Small intestine (tissue), 7 donors: Measurements from ENCODE around the gene REG1A. TPM values are rescaled to one million over a fixed set of nuclear protein-coding genes. Genes with fewer than 3 reads are reported as not detected.

Source experiments
- DNase-seq, 2 donors: peaks; one replicate each; pipeline versions ENCODE4 v3.0.0 to v3.0.0-alpha.2; 2013
- FAIRE-seq: peaks from 2 replicates; lab custom pipeline; 2012; peaks lifted over from hg19 to GRCh38; lab: Jason Lieb, UNC
- H3K27ac ChIP-seq, 3 donors: one replicate each; pipeline ENCODE4 v1.5.1; 2013; ENCODE audit warnings: low read length in 2 of 3, mild to moderate bottlenecking in 2 of 3, control low read depth in 1 of 3, inconsistent platforms in 1 of 3, low read depth in 1 of 3, moderate library complexity in 1 of 3
- H3K27me3 ChIP-seq, 3 donors: one replicate each; pipeline ENCODE4 v1.6.1; 2013; ENCODE audit warnings: low read length in 3 of 3, inconsistent platforms in 1 of 3; ENCODE audit not compliant: control insufficient read depth in 3 of 3, insufficient read depth in 3 of 3
- H3K36me3 ChIP-seq, 3 donors: one replicate each; pipeline ENCODE4 v1.6.1; 2013; ENCODE audit warnings: low read length in 3 of 3, inconsistent platforms in 1 of 3, low read depth in 1 of 3, mild to moderate bottlenecking in 1 of 3, moderate library complexity in 1 of 3; ENCODE audit not compliant: control insufficient read depth in 3 of 3, insufficient read depth in 2 of 3
- H3K4me1 ChIP-seq, 3 donors: one replicate each; pipeline ENCODE4 v1.6.1; 2013; ENCODE audit warnings: low read length in 2 of 3, inconsistent platforms in 1 of 3, low read depth in 1 of 3, mild to moderate bottlenecking in 1 of 3, moderate library complexity in 1 of 3; ENCODE audit not compliant: control insufficient read depth in 3 of 3, insufficient read depth in 2 of 3
- H3K4me3 ChIP-seq, 3 donors: one replicate each; pipeline ENCODE4 v1.5.1; 2013; ENCODE audit warnings: low read length in 3 of 3, control low read depth in 1 of 3, inconsistent platforms in 1 of 3, low read depth in 1 of 3, mild to moderate bottlenecking in 1 of 3, moderate library complexity in 1 of 3
- H3K9me3 ChIP-seq, 2 donors: one replicate each; pipeline ENCODE4 v1.6.1; 2013; ENCODE audit warnings: low read depth in 1 of 2, low read length in 1 of 2; ENCODE audit not compliant: control insufficient read depth in 2 of 2, insufficient read depth in 1 of 2
- WGBS, 3 donors: extraction: QIAGEN DNeasy Blood & Tissue Kit; methylation state at CpG; one replicate each; pipeline ENCODE4 v1.1.7; 2013; 5-methylcytosine and 5-hydroxymethylcytosine counted together
- polyA plus RNA-seq, 4 donors: library from polyadenylated mRNA; stranded (reverse) in 3 of 4; unstranded in 1 of 4; fragments of 200-250 nt in 3 of 4; fragments of 120-200 nt in 1 of 4; gene quantifications; one replicate each; pipeline versions ENCODE4 v1.2.1 to v1.2.3, GENCODE V29; 2013
- donor health status: healthy with polysubstance abuse.
- donor health status: control.
- donor health status: control.
- donor health status: Bipolar disorder and iron deficiency.
- donor health status: healthy.

REG1A gene
- polyA plus RNA-seq, 4 donors: 0.93 to 31,869 (median 712) TPM

DNA sequence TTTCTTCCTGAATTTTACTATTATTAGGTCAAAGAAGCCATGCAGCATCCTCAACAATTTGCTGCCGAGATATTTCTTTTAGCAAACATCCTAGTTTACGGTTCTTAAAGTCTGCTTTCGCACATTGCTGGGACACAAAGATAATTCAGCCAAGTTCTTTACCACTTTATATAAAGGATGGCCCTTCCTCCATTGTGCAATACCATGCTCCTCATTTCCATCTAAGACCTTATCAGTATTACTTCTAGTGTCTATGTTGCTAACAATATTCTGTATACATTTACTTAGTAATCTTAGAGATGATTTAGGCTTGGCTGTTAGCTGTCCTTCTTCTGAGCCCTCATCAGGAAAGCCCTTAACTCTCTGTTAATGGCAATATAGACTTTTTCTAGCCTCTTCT is 8.0 kb upstream of the REG1A start:
- H3K36me3 ChIP-seq: no peaks in the 10 kb centered on the region
- WGBS, 3 donors: 93 to 96% (median 95%) methylated on average over 3 of the region's 3 CpGs
- H3K9me3 ChIP-seq: no peaks in the 10 kb centered on the region
- no peak overlapping the region for H3K27ac ChIP-seq
- no peaks in the 10 kb centered on the region for H3K27me3 ChIP-seq
- no peak overlapping the region for H3K4me3 ChIP-seq
- no peak for DNase-seq
- peaks cover 0 to 7% (median 0%) of the 10 kb centered on the region in 3 donors for H3K4me1 ChIP-seq
- FAIRE-seq: no peak

DNA sequence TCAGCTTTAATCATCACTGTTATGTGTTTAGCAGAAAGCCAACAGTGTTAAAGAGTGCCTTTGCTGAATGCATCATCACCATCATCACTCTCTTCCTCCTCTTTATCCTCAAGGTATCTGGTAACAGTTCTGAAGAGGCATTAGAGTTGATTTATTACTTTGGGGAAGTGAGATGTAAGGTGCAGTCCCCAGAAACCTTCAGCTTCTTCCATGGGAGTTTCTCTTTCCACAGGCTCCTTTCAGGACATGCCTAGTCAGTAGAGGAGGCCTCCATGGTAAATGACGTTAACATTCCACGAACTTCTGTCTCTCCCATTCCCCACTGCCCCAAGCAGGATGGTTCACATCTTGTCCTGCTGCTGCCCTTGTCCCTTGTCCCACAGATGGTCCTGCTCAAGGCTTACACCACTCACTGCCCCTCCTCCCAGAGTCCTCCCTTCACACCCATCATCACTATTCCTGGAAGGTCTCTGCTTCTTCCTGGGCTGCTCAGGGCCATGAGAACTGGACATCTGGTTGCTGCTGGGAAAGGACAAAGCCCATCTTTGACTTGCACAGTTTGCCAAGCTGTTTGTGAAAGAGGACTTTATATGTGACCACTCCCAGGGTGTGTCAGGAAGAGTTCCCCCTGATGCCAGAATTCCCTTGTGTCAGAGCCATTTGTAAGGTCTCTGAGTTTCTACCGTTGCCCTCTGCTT is 5.3 kb upstream of the REG1A start:
- H3K27me3 ChIP-seq: no peaks in the 10 kb centered on the region

DNA sequence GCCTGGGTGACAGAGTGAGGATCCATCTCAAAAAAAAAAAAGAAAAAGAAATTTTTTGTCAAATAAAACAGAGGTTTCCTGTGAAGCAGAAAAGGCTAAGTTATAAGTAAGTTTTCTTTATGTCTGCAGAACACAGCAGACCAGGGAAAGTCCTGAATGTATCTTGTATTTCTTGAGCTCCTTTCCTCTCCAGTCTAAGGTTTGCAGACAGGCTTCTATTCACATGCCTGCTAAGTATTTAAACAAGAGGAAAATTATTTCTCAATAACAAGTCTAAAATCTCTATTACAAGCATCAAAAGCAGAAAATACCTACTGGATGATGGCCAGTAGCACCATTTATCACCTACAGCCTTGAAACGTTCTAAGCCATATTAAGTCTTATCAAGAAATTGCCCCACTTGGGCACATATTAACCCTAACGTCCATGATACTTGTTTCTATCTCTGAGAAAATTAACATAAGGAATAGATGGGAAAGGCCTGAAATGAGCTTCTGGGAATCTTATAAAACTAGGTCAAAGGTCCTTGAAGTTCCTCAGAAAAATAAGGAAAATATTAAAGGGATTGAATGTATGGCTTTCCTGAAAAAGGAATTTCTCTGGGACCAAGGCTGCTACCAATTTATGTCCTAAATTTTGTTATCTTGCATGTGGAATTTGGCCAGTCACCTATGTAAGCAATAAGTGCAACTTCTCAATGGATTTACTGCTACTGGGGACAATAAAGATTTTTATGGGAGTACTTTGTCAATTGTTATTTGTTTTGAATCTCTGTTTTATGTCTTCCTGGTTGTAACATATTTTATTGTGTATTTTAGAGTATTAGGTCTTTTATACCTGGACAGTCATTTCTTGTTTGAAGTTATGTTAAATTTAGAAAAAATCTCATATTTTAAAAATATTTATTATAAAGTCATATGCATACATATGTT is 3.0 kb upstream of the REG1A start:
- DNase-seq: peak; percentile 50 to 74
- FAIRE-seq: no peak
- Histone ChIP-seq H3K27me3 (peaks cover 0 to 2% (median 0%) of the 10 kb centered on the region in 3 donors), H3K36me3 (no peaks in the 10 kb centered on the region), H3K9me3 (no peaks in the 10 kb centered on the region), H3K27ac (peak overlapping the region in 1 of 3 donors; percentile 20), H3K4me3 (no peak overlapping the region), H3K4me1 (peaks cover 0 to 7% (median 0%) of the 10 kb centered on the region in 3 donors)
- WGBS, 3 donors: 14 to 47% (median 23%) methylated on average over 2 of the region's 2 CpGs

More for the DNA sequence above, 5.3 kb upstream of the REG1A start:
- H3K9me3 ChIP-seq: no peaks in the 10 kb centered on the region
- H3K4me3 ChIP-seq: no peak overlapping the region
- H3K36me3 ChIP-seq: no peaks in the 10 kb centered on the region
- 19 to 48% (median 40%) methylated on average over 3 of the region's 3 CpGs for WGBS, 3 donors
- FAIRE-seq (no peak), DNase-seq (peak; percentile 26 to 53)
- H3K27ac ChIP-seq: peak overlapping the region in 1 of 3 donors; percentile 53
- H3K4me1 ChIP-seq: peaks cover 0 to 7% (median 0%) of the 10 kb centered on the region in 3 donors

DNA sequence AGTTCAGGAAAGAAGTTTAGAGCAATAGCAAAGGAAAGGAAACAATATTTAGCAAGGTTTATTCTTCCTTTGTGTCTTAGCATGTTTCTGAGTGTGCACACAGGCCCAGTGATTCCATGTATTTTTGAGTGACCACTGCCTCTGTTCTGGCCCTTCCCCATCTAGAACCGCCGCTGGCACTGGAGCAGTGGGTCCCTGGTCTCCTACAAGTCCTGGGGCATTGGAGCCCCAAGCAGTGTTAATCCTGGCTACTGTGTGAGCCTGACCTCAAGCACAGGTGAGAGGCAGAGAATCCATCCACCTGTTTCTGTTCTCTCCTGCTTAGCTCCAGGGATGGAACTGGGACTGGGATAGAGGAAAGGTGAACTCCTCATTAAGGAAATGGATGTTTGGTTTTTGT is 2.4 kb downstream of the REG1A start:
- Histone ChIP-seq H3K4me1 (no peaks in the 10 kb centered on the region), H3K4me3 (peak overlapping the region in 1 of 3 donors; percentile 39), H3K27me3 (peaks cover 0 to 2% (median 0%) of the 10 kb centered on the region in 3 donors), H3K36me3 (no peaks in the 10 kb centered on the region), H3K9me3 (no peaks in the 10 kb centered on the region), H3K27ac (peak overlapping the region in 1 of 3 donors; percentile 79)
- DNase-seq: no peak
- FAIRE-seq: no peak
- WGBS, 3 donors: 18 to 63% (median 37%) methylated on average over 2 of the region's 2 CpGs

DNA sequence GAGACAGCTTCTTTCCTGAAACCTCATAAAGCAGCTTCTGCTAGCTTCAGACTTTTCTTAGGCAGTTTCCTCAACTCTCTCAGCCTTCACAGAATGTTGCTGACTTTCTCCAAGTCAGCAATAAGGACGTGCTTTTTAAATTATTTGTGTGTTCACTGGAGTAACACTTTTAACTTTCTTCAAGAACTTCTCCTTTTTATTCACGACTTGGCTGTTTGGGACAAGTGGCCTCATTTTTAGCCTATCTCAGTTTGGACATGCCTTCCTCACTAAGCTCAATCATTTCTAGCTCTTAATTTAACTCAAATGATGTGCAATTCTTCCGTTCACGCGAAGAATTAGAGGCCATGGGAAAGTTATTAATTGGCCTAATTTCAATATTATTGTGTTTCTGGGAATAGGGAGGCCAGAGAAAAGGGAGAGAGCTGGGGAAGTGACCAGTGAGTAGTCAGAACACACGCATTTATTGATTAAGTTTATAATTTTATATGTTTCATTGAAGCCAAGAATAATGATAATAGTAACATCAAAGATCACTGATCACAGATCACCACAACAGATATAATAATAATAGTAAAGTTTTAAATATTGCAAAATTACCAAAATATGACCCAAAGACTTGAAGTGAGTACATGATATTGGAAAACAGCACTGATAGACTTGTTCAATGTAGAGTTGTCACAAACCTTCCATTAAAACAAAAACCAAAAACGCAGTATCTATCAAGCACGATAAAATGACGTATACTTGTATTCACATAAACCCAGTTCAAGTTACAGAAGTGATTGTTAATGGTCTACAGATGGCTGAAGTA is 4.8 kb downstream of the REG1A start:
- Histone ChIP-seq H3K4me3 (no peak overlapping the region), H3K4me1 (no peaks in the 10 kb centered on the region), H3K36me3 (no peaks in the 10 kb centered on the region), H3K27me3 (peaks cover 0 to 2% (median 0%) of the 10 kb centered on the region in 3 donors), H3K27ac (no peak overlapping the region), H3K9me3 (no peaks in the 10 kb centered on the region)
- FAIRE-seq: no peak
- no peak for DNase-seq
- 15 to 51% (median 28%) methylated on average over 9 of the region's 9 CpGs for WGBS, 3 donors

DNA sequence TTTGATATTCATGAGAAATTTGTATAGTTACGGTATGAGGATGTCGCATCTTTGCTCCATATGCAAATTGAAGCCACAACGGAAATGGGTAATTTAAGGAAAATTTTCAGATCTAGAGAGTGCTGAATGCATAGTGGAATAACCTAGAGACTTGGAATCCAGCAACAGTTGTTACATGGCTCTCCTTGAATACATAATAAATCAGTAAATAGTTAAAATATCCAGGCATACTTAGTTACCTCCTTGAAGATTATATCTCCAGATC is 5.4 kb downstream of the REG1A start:
- Histone ChIP-seq H3K27me3 (peaks cover 0 to 2% (median 0%) of the 10 kb centered on the region in 3 donors), H3K9me3 (no peaks in the 10 kb centered on the region), H3K27ac (no peak overlapping the region), H3K4me1 (no peaks in the 10 kb centered on the region), H3K36me3 (no peaks in the 10 kb centered on the region), H3K4me3 (no peak overlapping the region)
- DNase-seq: no peak
- WGBS, 3 donors: 50 to 80% (median 66%) methylated on average over 3 of the region's 3 CpGs
- no peak for FAIRE-seq

DNA sequence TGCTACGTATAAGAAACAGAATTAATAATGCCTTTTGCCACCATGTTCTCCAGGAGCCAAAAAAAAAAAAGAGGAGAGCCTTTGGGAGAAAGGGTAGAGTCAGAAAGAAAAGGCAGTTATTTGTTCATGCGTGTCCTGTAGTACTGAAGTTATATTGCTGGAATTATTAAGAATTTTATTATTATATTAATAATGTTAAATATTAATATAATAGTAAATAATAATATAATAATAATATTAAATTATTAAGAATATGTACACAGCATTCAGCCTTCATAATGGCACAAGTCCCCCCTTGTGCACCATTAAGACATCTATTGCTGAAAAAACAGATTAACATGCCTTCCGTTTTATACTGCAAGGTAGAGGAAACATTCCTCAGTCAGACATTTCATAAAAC is 8.1 kb downstream of the REG1A start:
- Histone ChIP-seq H3K27me3 (peaks cover 0 to 3% (median 0%) of the 10 kb centered on the region in 3 donors), H3K4me3 (no peak overlapping the region), H3K36me3 (no peaks in the 10 kb centered on the region), H3K9me3 (no peaks in the 10 kb centered on the region), H3K4me1 (no peaks in the 10 kb centered on the region), H3K27ac (no peak overlapping the region)
- WGBS, 3 donors: 92 to 96% (median 93%) methylated on average over 3 of the region's 3 CpGs
- DNase-seq (no peak), FAIRE-seq (no peak)

DNA sequence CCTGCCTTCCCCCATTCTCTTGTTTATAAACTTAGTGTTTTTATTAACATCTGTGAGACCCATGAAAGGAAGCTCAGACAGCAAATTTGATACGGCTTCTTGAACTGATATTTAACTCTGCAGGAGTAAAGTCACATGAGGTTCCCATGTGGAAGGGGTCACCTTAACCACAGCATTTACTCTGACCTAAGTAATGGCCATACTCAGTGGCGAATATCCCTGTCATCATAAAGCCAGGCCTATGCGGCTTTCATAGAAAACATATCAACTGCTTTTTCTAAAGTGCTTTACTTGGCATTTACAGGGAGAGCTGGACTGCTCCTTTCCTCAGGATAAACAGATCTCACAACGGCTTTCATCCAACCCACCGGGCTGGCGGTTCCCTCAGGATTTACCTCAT is 9.0 kb downstream of the REG1A start:
- Histone ChIP-seq H3K4me1 (no peaks in the 10 kb centered on the region), H3K9me3 (no peaks in the 10 kb centered on the region), H3K27ac (no peak overlapping the region), H3K27me3 (peaks cover 0 to 8% (median 0%) of the 10 kb centered on the region in 3 donors), H3K4me3 (no peak overlapping the region), H3K36me3 (no peaks in the 10 kb centered on the region)
- 79 to 95% (median 81%) methylated on average over 6 of the region's 6 CpGs for WGBS, 3 donors
- no peak for FAIRE-seq
- DNase-seq: no peak
